Naive B cell (primary cell): Measurements from ENCODE around the gene LRRC42. TPM values are rescaled to one million over a fixed set of nuclear protein-coding genes. Genes with fewer than 3 reads are reported as not detected.

Experiments
- ATAC-seq, 2 donors: fragments of 150-1000 bp; cut with Tn5 transposase; 2 replicates each; pipeline ENCODE4 v1.10.0; 2021; ENCODE audit warnings: low read depth in 2 of 2, mild to moderate bottlenecking in 2 of 2, moderate library complexity in 2 of 2
- DNase-seq: peaks from one replicate; pipeline ENCODE4 v3.0.0; 2022
- H3K27ac Mint-ChIP-seq, 6 donors: one replicate each; pipeline ENCODE4 v1.8.0; 2020 to 2022; ENCODE audit warnings: mild to moderate bottlenecking in 6 of 6, mixed read lengths in 6 of 6, moderate library complexity in 5 of 6, inconsistent platforms in 2 of 6
- H3K27me3 Mint-ChIP-seq, 3 donors: one replicate each; pipeline ENCODE4 v1.8.0; 2021 to 2022; ENCODE audit warnings: mixed read lengths in 3 of 3, mild to moderate bottlenecking in 1 of 3
- H3K36me3 Mint-ChIP-seq, 2 donors: one replicate each; pipeline ENCODE4 v1.8.0; 2020 to 2022; ENCODE audit warnings: mixed read lengths in 2 of 2, inconsistent platforms in 1 of 2, mild to moderate bottlenecking in 1 of 2
- H3K4me1 Mint-ChIP-seq, 3 donors: one replicate each; pipeline ENCODE4 v1.8.0; 2020 to 2022; ENCODE audit warnings: mixed read lengths in 3 of 3, inconsistent platforms in 1 of 3, mild to moderate bottlenecking in 1 of 3, moderate library complexity in 1 of 3
- H3K4me3 Mint-ChIP-seq, 8 donors: one replicate each; pipeline ENCODE4 v1.8.0; 2020 to 2022; ENCODE audit warnings: mild to moderate bottlenecking in 8 of 8, mixed read lengths in 8 of 8, moderate library complexity in 8 of 8, inconsistent platforms in 2 of 8
- H3K9me3 Mint-ChIP-seq, 7 donors: one replicate each; pipeline ENCODE4 v1.8.0; 2020 to 2022; ENCODE audit warnings: mixed read lengths in 7 of 7, mild to moderate bottlenecking in 5 of 7, inconsistent platforms in 2 of 7, moderate library complexity in 1 of 7
- polyA plus RNA-seq, 6 donors: library from polyadenylated mRNA; unstranded; fragments of 300-500 nt; fragmentation: Illumina TruSeq; gene quantifications; one replicate each; pipeline ENCODE4 v1.2.3, GENCODE V29; 2021; ENCODE audit warnings: low read depth in 6 of 6

LRRC42 gene
- polyA plus RNA-seq, result 10 to 100 TPM in 1 of 6 donors, 1 to 10 TPM in 5; 5.4 to 11.1 (median 7.8) TPM

- no peaks in the 10 kb centered on the region for H3K27me3 Mint-ChIP-seq
- H3K27ac Mint-ChIP-seq, result peak within 1 kb of the TSS; percentile 91 to 98 (median 96)
- H3K4me1 Mint-ChIP-seq, result peaks cover 31 to 40% (median 31%) of the 10 kb centered on the region in 3 donors
- no peaks in the 10 kb centered on the region for H3K36me3 Mint-ChIP-seq
- H3K4me3 Mint-ChIP-seq, result peak within 1 kb of the TSS; percentile 92 to 98 (median 96)
- peak; percentile 65 to 66 for ATAC-seq
- no peaks in the 10 kb centered on the region for H3K9me3 Mint-ChIP-seq
- DNase-seq, result no peak
These were observed at the start of gene LRRC42 for GRCh38 chr1:53946252-53947171. Gene LRRC42, plus strand, starts transcription at chr1:53946350. Its CDS starts 5,650 bp downstream, at chr1:53952000.

- H3K4me1 Mint-ChIP-seq, result peaks cover 5 to 8% (median 5%) of the 10 kb centered on the region in 3 donors
- H3K27ac Mint-ChIP-seq, result no peak overlapping the region
- H3K27me3 Mint-ChIP-seq, result peaks cover 0 to 11% (median 7%) of the 10 kb centered on the region in 3 donors
- H3K4me3 Mint-ChIP-seq, result no peak overlapping the region
- no peaks in the 10 kb centered on the region for H3K36me3 Mint-ChIP-seq
- DNase-seq (no peak), ATAC-seq (no peak)
- H3K9me3 Mint-ChIP-seq, result no peaks in the 10 kb centered on the region
These were observed 49.4 kb upstream of the LRRC42 start for GRCh38 chr1:53896635-53897229.

GRCh38 chr1:53899206-53899628, 46.9 kb upstream of the LRRC42 start:
- Mint-ChIP-seq H3K9me3 (no peaks in the 10 kb centered on the region), H3K27me3 (peaks cover 0 to 11% (median 7%) of the 10 kb centered on the region in 3 donors), H3K4me3 (no peak overlapping the region), H3K4me1 (no peaks in the 10 kb centered on the region), H3K36me3 (no peaks in the 10 kb centered on the region), H3K27ac (peak overlapping the region in 1 of 6 donors; percentile 60)
- ATAC-seq (no peak), DNase-seq (no peak)

- Mint-ChIP-seq H3K36me3 (no peaks in the 10 kb centered on the region), H3K4me1 (no peaks in the 10 kb centered on the region), H3K9me3 (no peaks in the 10 kb centered on the region), H3K4me3 (no peak overlapping the region), H3K27ac (no peak overlapping the region), H3K27me3 (peaks cover 0 to 11% (median 7%) of the 10 kb centered on the region in 3 donors)
- ATAC-seq (no peak), DNase-seq (no peak)
These were observed 46.4 kb upstream of the LRRC42 start for GRCh38 chr1:53899708-53900107.

- Mint-ChIP-seq H3K4me1 (no peaks in the 10 kb centered on the region), H3K36me3 (no peaks in the 10 kb centered on the region), H3K27ac (peak overlapping the region in 1 of 6 donors; percentile 6), H3K4me3 (peak overlapping the region in 1 of 8 donors; percentile 23), H3K27me3 (no peaks in the 10 kb centered on the region), H3K9me3 (no peaks in the 10 kb centered on the region)
- DNase-seq (no peak), ATAC-seq (no peak)
These were observed 43.7 kb upstream of the LRRC42 start for GRCh38 chr1:53902235-53903138.

GRCh38 chr1:53905509-53905908, 40.6 kb upstream of the LRRC42 start:
- Mint-ChIP-seq H3K27ac (no peak overlapping the region), H3K4me1 (no peaks in the 10 kb centered on the region), H3K4me3 (no peak overlapping the region), H3K36me3 (no peaks in the 10 kb centered on the region), H3K27me3 (no peaks in the 10 kb centered on the region), H3K9me3 (no peaks in the 10 kb centered on the region)
- ATAC-seq (no peak), DNase-seq (no peak)

- DNase-seq (no peak), ATAC-seq (no peak)
- Mint-ChIP-seq H3K27ac (no peak overlapping the region), H3K9me3 (no peaks in the 10 kb centered on the region), H3K27me3 (no peaks in the 10 kb centered on the region), H3K4me1 (no peaks in the 10 kb centered on the region), H3K4me3 (no peak overlapping the region), H3K36me3 (no peaks in the 10 kb centered on the region)
These were observed 40.0 kb upstream of the LRRC42 start for GRCh38 chr1:53906121-53906520.

GRCh38 chr1:53909946-53910345, 36.2 kb upstream of the LRRC42 start:
- H3K27me3 Mint-ChIP-seq, result no peaks in the 10 kb centered on the region
- peaks cover 0 to 3% (median 0%) of the 10 kb centered on the region in 3 donors for H3K4me1 Mint-ChIP-seq
- no peaks in the 10 kb centered on the region for H3K36me3 Mint-ChIP-seq
- no peak for DNase-seq
- ATAC-seq, result no peak
- no peak overlapping the region for H3K4me3 Mint-ChIP-seq
- no peaks in the 10 kb centered on the region for H3K9me3 Mint-ChIP-seq
- no peak overlapping the region for H3K27ac Mint-ChIP-seq

GRCh38 chr1:53911442-53911841, 34.7 kb upstream of the LRRC42 start:
- peaks cover 0 to 3% (median 0%) of the 10 kb centered on the region in 3 donors for H3K4me1 Mint-ChIP-seq
- no peak for ATAC-seq
- no peak overlapping the region for H3K27ac Mint-ChIP-seq
- H3K4me3 Mint-ChIP-seq, result no peak overlapping the region
- no peaks in the 10 kb centered on the region for H3K27me3 Mint-ChIP-seq
- H3K36me3 Mint-ChIP-seq, result no peaks in the 10 kb centered on the region
- no peaks in the 10 kb centered on the region for H3K9me3 Mint-ChIP-seq
- no peak for DNase-seq

GRCh38 chr1:53913352-53914033, 32.7 kb upstream of the LRRC42 start:
- H3K4me3 Mint-ChIP-seq, result no peak overlapping the region
- no peak overlapping the region for H3K27ac Mint-ChIP-seq
- no peaks in the 10 kb centered on the region for H3K36me3 Mint-ChIP-seq
- peaks cover 0 to 3% (median 0%) of the 10 kb centered on the region in 3 donors for H3K4me1 Mint-ChIP-seq
- DNase-seq, result no peak
- H3K27me3 Mint-ChIP-seq, result no peaks in the 10 kb centered on the region
- ATAC-seq, result no peak
- H3K9me3 Mint-ChIP-seq, result no peaks in the 10 kb centered on the region

- Mint-ChIP-seq H3K27ac (no peak overlapping the region), H3K36me3 (peaks cover 0 to 9% of the 10 kb centered on the region in 2 donors)
These were observed 27.8 kb upstream of the LRRC42 start for GRCh38 chr1:53918343-53918742.

GRCh38 chr1:53919675-53920066, 26.5 kb upstream of the LRRC42 start:
- Mint-ChIP-seq H3K36me3 (peaks cover 0 to 9% of the 10 kb centered on the region in 2 donors), H3K4me3 (no peak overlapping the region), H3K9me3 (no peaks in the 10 kb centered on the region), H3K4me1 (no peaks in the 10 kb centered on the region), H3K27ac (no peak overlapping the region), H3K27me3 (no peaks in the 10 kb centered on the region)
- ATAC-seq (no peak), DNase-seq (no peak)

More at GRCh38 chr1:53918343-53918742, 27.8 kb upstream of the LRRC42 start:
- DNase-seq (no peak), ATAC-seq (no peak)
- Mint-ChIP-seq H3K27me3 (no peaks in the 10 kb centered on the region), H3K4me1 (peaks cover 0 to 3% (median 0%) of the 10 kb centered on the region in 3 donors), H3K9me3 (no peaks in the 10 kb centered on the region), H3K4me3 (no peak overlapping the region)
